DOHH2 (cell line): Measurements from ENCODE around the gene DAGLA.

ENCODE experiments used
- H3F3A ChIP-seq: fragments of 200-600 bp; sonication (generic), shearing (Covaris generic); 2 replicates; pipeline ENCODE4 v1.6.0; 2016; ENCODE audit warnings: antibody characterized with exemption, mild to moderate bottlenecking; ENCODE audit not compliant: control insufficient read depth, insufficient read depth
- H3K27ac ChIP-seq: fragments of 200-600 bp; sonication (generic); 2 replicates; pipeline ENCODE4 v1.5.1; 2014; ENCODE audit warnings: low read depth, mild to moderate bottlenecking, low read length, moderate library complexity
- H3K27me3 ChIP-seq: fragments of 200-600 bp; sonication (generic); 2 replicates; pipeline ENCODE4 v1.6.1; 2014; ENCODE audit warnings: mild to moderate bottlenecking, low read length, mixed read lengths; ENCODE audit not compliant: control insufficient read depth
- H3K36me3 ChIP-seq: fragments of 200-600 bp; sonication (generic); 2 replicates; pipeline ENCODE4 v1.6.1; 2014; ENCODE audit warnings: mild to moderate bottlenecking, low read length, moderate library complexity, mixed read lengths; ENCODE audit not compliant: control insufficient read depth
- H3K4me1 ChIP-seq: fragments of 200-600 bp; sonication (generic); 2 replicates; pipeline ENCODE4 v1.6.1; 2014; ENCODE audit warnings: mild to moderate bottlenecking, low read length, mixed read lengths; ENCODE audit not compliant: control insufficient read depth
- H3K4me2 ChIP-seq: fragments of 200-600 bp; sonication (generic); 2 replicates; pipeline ENCODE4 v1.6.0; 2014; ENCODE audit warnings: mild to moderate bottlenecking, low read length, moderate library complexity
- H3K4me3 ChIP-seq: fragments of 200-600 bp; sonication (generic); 2 replicates; pipeline ENCODE4 v1.5.1; 2014; ENCODE audit warnings: mild to moderate bottlenecking, low read length, mixed read lengths
- H3K79me2 ChIP-seq: fragments of 200-600 bp; sonication (generic); 2 replicates; pipeline ENCODE4 v1.6.1; 2014; ENCODE audit warnings: mild to moderate bottlenecking, low read length, mixed read lengths; ENCODE audit not compliant: control insufficient read depth
- H3K9me2 ChIP-seq: fragments of 200-600 bp; sonication (generic); replicated peaks from 2 replicates; pipeline ENCODE4 v1.6.1; 2014; ENCODE audit warnings: mild to moderate bottlenecking, low read length, mixed read lengths; ENCODE audit not compliant: control insufficient read depth
- H3K9me3 ChIP-seq: fragments of 200-600 bp; sonication (generic); 2 replicates; pipeline ENCODE4 v1.6.1; 2014; ENCODE audit warnings: antibody characterized with exemption, low read length, mixed read lengths; ENCODE audit not compliant: control insufficient read depth, insufficient read depth
- H4K20me1 ChIP-seq: fragments of 200-600 bp; sonication (generic); 2 replicates; pipeline ENCODE4 v1.6.0; 2014; ENCODE audit warnings: low read depth, mild to moderate bottlenecking, antibody characterized with exemption, low read length, moderate library complexity; ENCODE audit not compliant: control insufficient read depth, insufficient read depth
- EZH2phosphoT487 ChIP-seq: fragments of 200-600 bp; sonication (generic); IDR thresholded peaks from 2 replicates; pipeline ENCODE4 v1.6.1; 2017; ENCODE audit warnings: borderline replicate concordance, mild to moderate bottlenecking, antibody characterized with exemption, low read length, moderate library complexity, mixed read lengths
- TF ChIP-seq, protein P1 (sequence below): fragments of 200-600 bp; sonication (generic); IDR thresholded peaks from one replicate; pipeline ENCODE4 v1.5.1; 2014; ENCODE audit warnings: antibody characterized with exemption, mild to moderate bottlenecking, low read depth, low read length; ENCODE audit not compliant: poor library complexity, severe bottlenecking

DAGLA gene

DNA sequence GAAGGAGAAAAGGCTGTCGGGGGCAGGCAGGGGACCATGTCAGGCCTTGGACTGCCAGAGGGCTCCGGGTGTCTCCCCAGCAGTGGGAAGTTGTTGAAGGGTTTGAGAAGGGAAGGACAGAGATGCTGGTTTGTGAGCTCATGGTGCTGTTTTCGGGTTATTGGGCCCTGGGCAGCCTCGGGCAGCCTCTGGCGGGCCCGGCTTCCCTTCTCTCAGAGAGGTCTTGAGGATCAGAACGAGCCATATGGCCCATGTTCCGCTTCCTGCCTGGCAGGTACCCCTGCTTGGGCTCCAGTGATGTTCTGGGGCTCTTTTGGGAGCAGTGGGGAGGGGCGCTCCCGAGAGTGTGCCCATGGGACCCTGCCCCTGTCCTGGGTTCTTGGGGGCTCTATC lies 82.0 kb downstream of the DAGLA start:
- H3K36me3 ChIP-seq, result no peaks in the 10 kb centered on the region
- no peak overlapping the region for H3K27ac ChIP-seq
- TF ChIP-seq EZH2phosphoT487, result no peak
- TF ChIP-seq, protein P1, sequence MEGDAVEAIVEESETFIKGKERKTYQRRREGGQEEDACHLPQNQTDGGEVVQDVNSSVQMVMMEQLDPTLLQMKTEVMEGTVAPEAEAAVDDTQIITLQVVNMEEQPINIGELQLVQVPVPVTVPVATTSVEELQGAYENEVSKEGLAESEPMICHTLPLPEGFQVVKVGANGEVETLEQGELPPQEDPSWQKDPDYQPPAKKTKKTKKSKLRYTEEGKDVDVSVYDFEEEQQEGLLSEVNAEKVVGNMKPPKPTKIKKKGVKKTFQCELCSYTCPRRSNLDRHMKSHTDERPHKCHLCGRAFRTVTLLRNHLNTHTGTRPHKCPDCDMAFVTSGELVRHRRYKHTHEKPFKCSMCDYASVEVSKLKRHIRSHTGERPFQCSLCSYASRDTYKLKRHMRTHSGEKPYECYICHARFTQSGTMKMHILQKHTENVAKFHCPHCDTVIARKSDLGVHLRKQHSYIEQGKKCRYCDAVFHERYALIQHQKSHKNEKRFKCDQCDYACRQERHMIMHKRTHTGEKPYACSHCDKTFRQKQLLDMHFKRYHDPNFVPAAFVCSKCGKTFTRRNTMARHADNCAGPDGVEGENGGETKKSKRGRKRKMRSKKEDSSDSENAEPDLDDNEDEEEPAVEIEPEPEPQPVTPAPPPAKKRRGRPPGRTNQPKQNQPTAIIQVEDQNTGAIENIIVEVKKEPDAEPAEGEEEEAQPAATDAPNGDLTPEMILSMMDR, result no peak
- H3K9me2 ChIP-seq, result no peaks in the 10 kb centered on the region
- no peak overlapping the region for H3K4me3 ChIP-seq
- H4K20me1 ChIP-seq, result no peaks in the 10 kb centered on the region
- H3K4me1 ChIP-seq, result no peaks in the 10 kb centered on the region
- H3K9me3 ChIP-seq, result no peaks in the 10 kb centered on the region
- H3F3A ChIP-seq, result no peaks in the 10 kb centered on the region
- H3K4me2 ChIP-seq, result no peak overlapping the region
- H3K27me3 ChIP-seq, result no peaks in the 10 kb centered on the region
- no peaks in the 10 kb centered on the region for H3K79me2 ChIP-seq

GRCh38 chr11:61762798-61763197 lies 82.6 kb downstream of the DAGLA start:
- H3K4me1 ChIP-seq, result no peaks in the 10 kb centered on the region
- H3K36me3 ChIP-seq, result no peaks in the 10 kb centered on the region
- TF ChIP-seq EZH2phosphoT487, result no peak
- no peaks in the 10 kb centered on the region for H4K20me1 ChIP-seq
- H3K4me3 ChIP-seq, result no peak overlapping the region
- H3K9me2 ChIP-seq, result no peaks in the 10 kb centered on the region
- H3K79me2 ChIP-seq, result no peaks in the 10 kb centered on the region
- H3F3A ChIP-seq, result no peaks in the 10 kb centered on the region
- H3K27me3 ChIP-seq, result no peaks in the 10 kb centered on the region
- no peak overlapping the region for H3K4me2 ChIP-seq
- H3K27ac ChIP-seq, result no peak overlapping the region
- H3K9me3 ChIP-seq, result no peaks in the 10 kb centered on the region

GRCh38 chr11:61763930-61764605 lies 83.9 kb downstream of the DAGLA start:
- H3K4me1 ChIP-seq, result no peaks in the 10 kb centered on the region
- no peaks in the 10 kb centered on the region for H3K79me2 ChIP-seq
- H3K27me3 ChIP-seq, result no peaks in the 10 kb centered on the region
- no peaks in the 10 kb centered on the region for H3K36me3 ChIP-seq
- no peaks in the 10 kb centered on the region for H3K9me2 ChIP-seq
- H3K9me3 ChIP-seq, result no peaks in the 10 kb centered on the region
- no peak overlapping the region for H3K4me3 ChIP-seq
- no peaks in the 10 kb centered on the region for H3F3A ChIP-seq
- H3K27ac ChIP-seq, result no peak overlapping the region
- TF ChIP-seq, protein P1, result no peak
- TF ChIP-seq EZH2phosphoT487, result no peak
- no peaks in the 10 kb centered on the region for H4K20me1 ChIP-seq
- no peak overlapping the region for H3K4me2 ChIP-seq

GRCh38 chr11:61764606-61765260 lies 84.5 kb downstream of the DAGLA start:
- Histone ChIP-seq H3K4me3 (no peak overlapping the region), H3K27ac (no peak overlapping the region), H3K9me2 (no peaks in the 10 kb centered on the region), H4K20me1 (no peaks in the 10 kb centered on the region), H3K79me2 (no peaks in the 10 kb centered on the region), H3F3A (no peaks in the 10 kb centered on the region), H3K36me3 (no peaks in the 10 kb centered on the region), H3K27me3 (no peaks in the 10 kb centered on the region), H3K4me1 (no peaks in the 10 kb centered on the region), H3K9me3 (no peaks in the 10 kb centered on the region), H3K4me2 (no peak overlapping the region)
- TF ChIP-seq, protein P1, result no peak
- TF ChIP-seq EZH2phosphoT487, result no peak
